ENCODE results near the gene PHOX2A. TPM values are rescaled to one million over a fixed set of nuclear protein-coding genes. Genes with fewer than 3 reads are reported as not detected.

PHOX2A gene
- total and polyA plus RNA-seq, 2 donors (not counting 1 experiment from before 2014, with no cell fraction given) = not detected

GRCh38 chr11:72271980-72272379, 28.0 kb upstream of the PHOX2A start:
- Histone ChIP-seq H3K79me2 (ENCODE audit: control insufficient read depth, insufficient read depth, low read length) (no peaks in the 10 kb centered on the region), H3K4me2 (replicated peaks; ENCODE audit: low read depth, low read length, poor library complexity, severe bottlenecking) (no peak overlapping the region), H3K27me3 (replicated peaks in 1 of 4; ENCODE audit: control extremely low read depth in 1 of 4, control insufficient read depth in 3 of 4, insufficient read depth in 4 of 4, low read length in 3 of 4) (no peaks in the 10 kb centered on the region), H3K4me1 (ENCODE audit: control insufficient read depth in 2 of 2, insufficient read depth in 2 of 2, low read length in 2 of 2) (no peaks in the 10 kb centered on the region), H3K36me3 (replicated peaks in 1 of 2; ENCODE audit: control extremely low read depth in 1 of 2, control insufficient read depth in 1 of 2, extremely low read depth in 1 of 2, insufficient read depth in 2 of 2, low read length in 1 of 2) (no peaks in the 10 kb centered on the region), H2AFZ (ENCODE audit: insufficient read depth, low read depth, low read length, poor library complexity, severe bottlenecking) (no peak overlapping the region), H4K20me1 (ENCODE audit: control insufficient read depth, insufficient read depth, low read length, poor library complexity, severe bottlenecking) (no peaks in the 10 kb centered on the region), H3K9ac (ENCODE audit: low read length) (no peak overlapping the region), H3K9me3 (ENCODE audit: control extremely low read depth in 1 of 3, control insufficient read depth in 2 of 3, insufficient read depth in 1 of 3, low read length in 2 of 3) (no peaks in the 10 kb centered on the region), H3K4me3 (ENCODE audit: control extremely low read depth in 1 of 5, extremely low read depth in 1 of 5, insufficient read depth in 1 of 5, low read depth in 2 of 5, low read length in 4 of 5) (no peak overlapping the region), H3K27ac (ENCODE audit: low read length in 2 of 2) (no peak overlapping the region)
- no peak for TF ChIP-seq EZH2 (IDR thresholded peaks at IDR 0.05; ENCODE audit: borderline replicate concordance, insufficient read depth, low read depth, low read length, poor library complexity, severe bottlenecking)
- no peak for TF ChIP-seq CTCF (IDR thresholded peaks at IDR 0.05)
- POLR2A ChIA-PET = no interaction called here
- Mint-ChIP-seq H3K9me3 (ENCODE audit: insufficient read depth) (no peaks in the 10 kb centered on the region), H3K4me1 (peaks cover 2% of the 10 kb centered on the region), H3K27me3 (peaks cover 30% of the 10 kb centered on the region), H3K4me3 (no peak overlapping the region), H3K27ac (no peak overlapping the region)
- no CpG with 5 or more reads among the region's 1 CpG for WGBS (ENCODE audit: insufficient coverage)
- ATAC-seq (ENCODE audit: low read depth) = no peak
- CTCF ChIA-PET = no interaction called here
- intact Hi-C loops (cut with micrococcal nuclease) = no loop called here
- DNase-seq = no peak

- no peaks in the 10 kb centered on the region for H3K9me3 Mint-ChIP-seq (ENCODE audit: insufficient read depth)
- intact Hi-C loops (cut with micrococcal nuclease) = no loop called here
Measured at GRCh38 chr11:72267956-72268617, 24.1 kb upstream of the PHOX2A start.

More at GRCh38 chr11:72267956-72268617, 24.1 kb upstream of the PHOX2A start:
- no peaks in the 10 kb centered on the region for H3K79me2 ChIP-seq (ENCODE audit: control insufficient read depth, insufficient read depth, low read length)
- no peaks in the 10 kb centered on the region for H3K36me3 ChIP-seq (replicated peaks in 1 of 2; ENCODE audit: control extremely low read depth in 1 of 2, control insufficient read depth in 1 of 2, extremely low read depth in 1 of 2, insufficient read depth in 2 of 2, low read length in 1 of 2)
- 100% methylated on average over 1 of the region's 2 CpGs for WGBS (ENCODE audit: insufficient coverage)
- H3K4me3 ChIP-seq (ENCODE audit: control extremely low read depth in 1 of 5, extremely low read depth in 1 of 5, insufficient read depth in 1 of 5, low read depth in 2 of 5, low read length in 4 of 5) = no peak overlapping the region
- H3K27ac Mint-ChIP-seq = no peak overlapping the region
- H3K4me1 ChIP-seq (ENCODE audit: control insufficient read depth in 2 of 2, insufficient read depth in 2 of 2, low read length in 2 of 2) = no peaks in the 10 kb centered on the region
- no peak for ATAC-seq (ENCODE audit: low read depth)
- ChIA-PET CTCF (interaction anchor here (0.5 to 0.8 kb wide), 2 partner anchors 162 to 1171 kb away, joined by 4 read pairs; no protein-coding TSS in a partner anchor), POLR2A (no interaction called here)
- no peaks in the 10 kb centered on the region for H4K20me1 ChIP-seq (ENCODE audit: control insufficient read depth, insufficient read depth, low read length, poor library complexity, severe bottlenecking)
- H3K4me1 Mint-ChIP-seq = peaks cover 2% of the 10 kb centered on the region
- H3K27ac ChIP-seq (ENCODE audit: low read length in 2 of 2) = no peak overlapping the region
- H3K4me3 Mint-ChIP-seq = no peak overlapping the region
- no peak overlapping the region for H3K4me2 ChIP-seq (replicated peaks; ENCODE audit: low read depth, low read length, poor library complexity, severe bottlenecking)
- H3K27me3 Mint-ChIP-seq = peaks cover 45% of the 10 kb centered on the region
- no peak for DNase-seq
- no peaks in the 10 kb centered on the region for H3K9me3 ChIP-seq (ENCODE audit: control extremely low read depth in 1 of 3, control insufficient read depth in 2 of 3, insufficient read depth in 1 of 3, low read length in 2 of 3)
- H2AFZ ChIP-seq (ENCODE audit: insufficient read depth, low read depth, low read length, poor library complexity, severe bottlenecking) = no peak overlapping the region
- H3K27me3 ChIP-seq (replicated peaks in 1 of 4; ENCODE audit: control extremely low read depth in 1 of 4, control insufficient read depth in 3 of 4, insufficient read depth in 4 of 4, low read length in 3 of 4) = peaks cover 0 to 6% (median 1%) of the 10 kb centered on the region in 4 experiments
- TF ChIP-seq CTCF (IDR thresholded peaks at IDR 0.05) = no peak
- no peak for TF ChIP-seq EZH2 (IDR thresholded peaks at IDR 0.05; ENCODE audit: borderline replicate concordance, insufficient read depth, low read depth, low read length, poor library complexity, severe bottlenecking)
- H3K9ac ChIP-seq (ENCODE audit: low read length) = no peak overlapping the region
